MM.1S (cell line): ENCODE measurements around the gene UFD1.
A peak's percentile ranks its signal among the peaks of the same experiment; 100 is the strongest.

ENCODE experiments used
- DNase-seq: peaks from one replicate; pipeline ENCODE4 v3.0.0-alpha.2; 2015
- H2AFZ ChIP-seq: fragments of 300-600 bp; sonication (generic); 2 replicates; pipeline ENCODE4 v1.6.0; 2016; ENCODE audit warnings: antibody characterized with exemption, low read length
- H3F3A ChIP-seq: fragments of 300-600 bp; sonication (generic); 2 replicates; pipeline ENCODE4 v1.6.1; 2016; ENCODE audit warnings: mild to moderate bottlenecking, antibody characterized with exemption, low read length, moderate library complexity, mixed read lengths; ENCODE audit not compliant: insufficient read depth
- H3K27ac ChIP-seq: fragments of 300-600 bp; sonication (generic); 2 replicates; pipeline ENCODE4 v1.5.1; 2016; ENCODE audit warnings: mild to moderate bottlenecking, low read length
- H3K27me3 ChIP-seq: fragments of 300-600 bp; sonication (generic); replicated peaks from 2 replicates; pipeline ENCODE4 v1.6.0; 2016; ENCODE audit warnings: low read length; ENCODE audit not compliant: insufficient read depth
- H3K36me3 ChIP-seq: fragments of 300-600 bp; sonication (generic); replicated peaks from 2 replicates; pipeline ENCODE4 v1.6.1; 2016; ENCODE audit warnings: mild to moderate bottlenecking, low read length, mixed read lengths; ENCODE audit not compliant: insufficient read depth
- H3K4me1 ChIP-seq: fragments of 300-600 bp; sonication (generic); 2 replicates; pipeline ENCODE4 v1.6.1; 2016; ENCODE audit warnings: low read length, mixed read lengths
- H3K4me2 ChIP-seq: fragments of 300-600 bp; sonication (generic); 2 replicates; pipeline ENCODE4 v1.6.0; 2016; ENCODE audit warnings: low read depth, low read length
- H3K4me3 ChIP-seq: fragments of 300-600 bp; sonication (generic); 2 replicates; pipeline ENCODE4 v1.5.1; 2016; ENCODE audit warnings: low read length, mixed read lengths
- H3K79me2 ChIP-seq: fragments of 300-600 bp; sonication (generic); 2 replicates; pipeline ENCODE4 v1.6.1; 2016; ENCODE audit warnings: mixed run types, low read length, mixed read lengths
- H3K9ac ChIP-seq: fragments of 300-600 bp; sonication (generic); 2 replicates; pipeline ENCODE4 v1.6.1; 2016; ENCODE audit warnings: low read length, mixed read lengths
- H3K9me2 ChIP-seq: fragments of 300-600 bp; sonication (generic); replicated peaks from 2 replicates; pipeline ENCODE4 v1.6.1; 2016; ENCODE audit warnings: mild to moderate bottlenecking, low read length, mixed read lengths; ENCODE audit not compliant: insufficient read depth
- H3K9me3 ChIP-seq: fragments of 300-600 bp; sonication (generic); replicated peaks from 2 replicates; pipeline ENCODE4 v1.6.1; 2016; ENCODE audit warnings: mild to moderate bottlenecking, low read length, mixed read lengths; ENCODE audit not compliant: insufficient read depth
- H4K20me1 ChIP-seq: fragments of 300-600 bp; sonication (generic); 2 replicates; pipeline ENCODE4 v1.6.1; 2016; ENCODE audit warnings: mild to moderate bottlenecking, low read length, moderate library complexity, mixed read lengths; ENCODE audit not compliant: insufficient read depth
- EZH2 ChIP-seq: fragments of 300-600 bp; sonication (generic); optimal IDR thresholded peaks from 2 replicates; pipeline ENCODE3; 2017; ENCODE audit warnings: low read depth, mild to moderate bottlenecking, antibody characterized with exemption, low read length, mixed read lengths
- EZH2phosphoT487 ChIP-seq: fragments of 300-600 bp; sonication (generic); IDR thresholded peaks from 2 replicates; pipeline ENCODE4 v1.6.1; 2018; ENCODE audit warnings: antibody characterized with exemption, low read length
- TF ChIP-seq, protein P1 (sequence below): fragments of 300-600 bp; sonication (generic); IDR thresholded peaks from 2 replicates; pipeline ENCODE4 v1.5.1; 2016; ENCODE audit warnings: antibody characterized with exemption, low read length, mixed read lengths

Gene UFD1

DNA sequence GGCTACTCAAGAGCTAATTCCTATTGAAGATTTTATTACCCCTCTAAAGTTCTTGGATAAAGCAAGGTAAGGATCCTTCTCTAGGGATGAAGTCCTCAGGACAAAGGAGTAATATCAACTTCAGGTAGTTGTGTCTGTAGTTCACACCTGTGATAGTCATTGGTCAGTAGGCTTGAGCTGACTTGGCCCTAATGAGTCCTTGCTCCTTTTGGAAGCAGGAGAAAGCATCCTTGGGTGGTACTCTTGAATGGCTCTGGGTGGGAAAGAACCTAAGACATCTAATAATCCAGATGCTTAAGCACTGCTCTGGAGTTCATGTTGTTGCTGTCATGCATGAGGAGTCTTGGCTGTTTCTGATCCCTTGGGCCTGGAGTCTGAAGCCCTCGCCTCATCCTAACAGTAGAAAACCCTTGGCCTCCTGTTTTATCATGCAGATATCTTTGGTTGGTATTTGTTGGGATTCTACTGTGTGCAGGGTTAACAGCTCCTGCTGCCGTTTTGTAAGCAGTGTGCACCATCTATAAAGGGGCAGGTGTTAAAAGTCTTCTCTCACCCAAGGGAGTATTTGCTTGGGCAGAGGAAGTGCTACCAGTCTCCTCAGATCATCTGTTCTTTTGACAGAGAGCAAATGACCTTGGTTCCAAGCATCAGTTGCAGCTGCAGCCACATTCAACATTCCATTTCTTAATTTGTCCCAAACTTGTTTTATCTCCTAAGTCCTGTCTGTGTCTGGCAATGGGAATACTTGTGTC lies 44.0 kb downstream of the UFD1 start:
- Histone ChIP-seq H3K4me2 (no peak overlapping the region), H3K9ac (no peak overlapping the region), H3K4me3 (no peak overlapping the region), H4K20me1 (no peaks in the 10 kb centered on the region), H3F3A (peaks cover 17% of the 10 kb centered on the region), H3K4me1 (0 out of 2 replicates have a peak, but pooled peaks cover 5% of the 10 kb centered on the region), H3K9me3 (no peaks in the 10 kb centered on the region), H3K79me2 (peaks cover 28% of the 10 kb centered on the region), H3K36me3 (no peaks in the 10 kb centered on the region), H3K27me3 (no peaks in the 10 kb centered on the region), H2AFZ (no peak overlapping the region), H3K9me2 (no peaks in the 10 kb centered on the region), H3K27ac (no peak overlapping the region)
- no peak for DNase-seq
- TF ChIP-seq EZH2 (no peak), EZH2phosphoT487 (no peak)
- TF ChIP-seq, protein P1, sequence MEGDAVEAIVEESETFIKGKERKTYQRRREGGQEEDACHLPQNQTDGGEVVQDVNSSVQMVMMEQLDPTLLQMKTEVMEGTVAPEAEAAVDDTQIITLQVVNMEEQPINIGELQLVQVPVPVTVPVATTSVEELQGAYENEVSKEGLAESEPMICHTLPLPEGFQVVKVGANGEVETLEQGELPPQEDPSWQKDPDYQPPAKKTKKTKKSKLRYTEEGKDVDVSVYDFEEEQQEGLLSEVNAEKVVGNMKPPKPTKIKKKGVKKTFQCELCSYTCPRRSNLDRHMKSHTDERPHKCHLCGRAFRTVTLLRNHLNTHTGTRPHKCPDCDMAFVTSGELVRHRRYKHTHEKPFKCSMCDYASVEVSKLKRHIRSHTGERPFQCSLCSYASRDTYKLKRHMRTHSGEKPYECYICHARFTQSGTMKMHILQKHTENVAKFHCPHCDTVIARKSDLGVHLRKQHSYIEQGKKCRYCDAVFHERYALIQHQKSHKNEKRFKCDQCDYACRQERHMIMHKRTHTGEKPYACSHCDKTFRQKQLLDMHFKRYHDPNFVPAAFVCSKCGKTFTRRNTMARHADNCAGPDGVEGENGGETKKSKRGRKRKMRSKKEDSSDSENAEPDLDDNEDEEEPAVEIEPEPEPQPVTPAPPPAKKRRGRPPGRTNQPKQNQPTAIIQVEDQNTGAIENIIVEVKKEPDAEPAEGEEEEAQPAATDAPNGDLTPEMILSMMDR, result no peak

DNA sequence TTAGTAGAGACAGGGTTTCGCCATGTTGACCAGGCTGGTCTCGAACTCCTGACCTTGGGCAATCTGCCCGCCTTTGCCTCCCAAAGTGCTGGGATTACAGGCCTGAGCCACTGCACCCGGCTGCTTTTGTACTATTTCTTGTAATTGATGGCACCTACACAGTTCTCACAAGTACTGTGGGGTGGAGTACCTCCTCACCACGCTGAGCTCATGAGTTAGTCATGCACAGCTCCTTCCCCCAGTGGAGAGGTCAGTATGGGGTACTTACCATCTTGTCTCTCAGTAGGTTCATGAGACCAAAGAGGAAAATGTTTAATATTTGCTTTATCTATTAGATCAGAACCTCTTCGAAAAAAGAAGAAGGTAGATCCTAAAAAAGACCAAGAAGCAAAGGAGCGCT lies 44.6 kb downstream of the UFD1 start:
- Histone ChIP-seq H3K4me2 (no peak overlapping the region), H3K36me3 (no peaks in the 10 kb centered on the region)

DNA sequence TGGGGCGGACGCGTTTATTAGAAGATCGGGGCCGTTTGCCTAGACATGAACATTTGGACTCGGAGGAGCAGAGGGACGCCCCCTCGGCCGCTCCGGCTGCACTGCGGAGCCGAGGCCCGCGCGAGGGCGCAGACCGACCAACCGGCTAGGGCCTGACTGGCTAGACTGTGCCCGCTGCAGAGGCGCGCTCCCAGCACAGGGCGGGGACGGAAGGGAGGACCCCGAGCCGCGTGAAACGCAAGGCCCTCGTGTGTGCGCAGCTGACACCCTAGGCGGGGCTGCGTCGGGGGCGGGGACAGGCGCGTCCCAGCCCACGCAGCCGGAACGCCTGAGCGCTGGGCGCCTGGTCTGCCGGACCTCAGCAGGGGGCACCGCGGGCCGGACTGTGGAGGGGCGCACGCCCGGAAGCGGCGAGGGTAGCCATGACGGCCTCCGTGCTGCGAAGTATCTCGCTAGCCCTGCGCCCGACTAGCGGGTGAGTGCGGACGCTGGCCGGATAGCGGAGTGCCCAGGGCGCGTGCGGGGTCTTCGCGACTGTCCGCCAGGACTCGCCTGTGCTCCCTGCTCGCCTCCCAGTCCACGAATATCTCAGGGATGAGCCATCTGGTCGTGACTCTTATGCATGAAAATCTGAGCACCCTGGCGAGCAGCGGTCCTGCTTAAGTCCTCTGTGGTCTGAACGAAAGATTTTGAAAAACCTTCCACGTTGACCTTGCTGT lies 46.7 kb downstream of the UFD1 start, which contains the start of gene MRPL40:
Gene MRPL40 (plus strand): TSS at position 413 of the 719 bp plus-strand sequence. CDS start 10 bp downstream, at position 423.
- Histone ChIP-seq H3K4me3 (peak within 1 kb of the TSS; percentile 99), H3F3A (peaks cover 18% of the 10 kb centered on the region), H3K4me2 (peak within 1 kb of the TSS; percentile 86), H3K27me3 (no peaks in the 10 kb centered on the region), H3K36me3 (0 out of 2 replicates have a peak, but pooled peaks cover 6% of the 10 kb centered on the region), H3K4me1 (peaks cover 25% of the 10 kb centered on the region), H3K9me3 (no peaks in the 10 kb centered on the region), H3K9ac (peak within 1 kb of the TSS; percentile 99), H3K79me2 (peaks cover 54% of the 10 kb centered on the region), H3K9me2 (no peaks in the 10 kb centered on the region), H4K20me1 (peaks cover 6% of the 10 kb centered on the region; the same call in 1 of the 2 replicates), H3K27ac (peak within 1 kb of the TSS; percentile 97), H2AFZ (peak within 1 kb of the TSS; percentile 88)
- TF ChIP-seq EZH2 (no peak), EZH2phosphoT487 (no peak)
- TF ChIP-seq, protein P1, result no peak
- peak; percentile 96 for DNase-seq

More for the DNA sequence above, 44.6 kb downstream of the UFD1 start:
- Histone ChIP-seq H3K9me2 (no peaks in the 10 kb centered on the region), H3K4me1 (peaks cover 9% of the 10 kb centered on the region), H2AFZ (no peak overlapping the region), H4K20me1 (no peaks in the 10 kb centered on the region), H3F3A (peaks cover 18% of the 10 kb centered on the region), H3K27me3 (no peaks in the 10 kb centered on the region), H3K79me2 (peaks cover 33% of the 10 kb centered on the region), H3K27ac (no peak overlapping the region), H3K4me3 (no peak overlapping the region), H3K9me3 (no peaks in the 10 kb centered on the region), H3K9ac (no peak overlapping the region)
- no peak for TF ChIP-seq EZH2phosphoT487
- TF ChIP-seq, protein P1, result no peak
- no peak for TF ChIP-seq EZH2
- no peak for DNase-seq
